VCaP (cell line): ENCODE measurements around the gene NME7.

Experiments used
- H3K27ac ChIP-seq: fragments of 450-650 bp; 2 replicates; pipeline ENCODE4 v1.5.1; 2017
- CTCF ChIP-seq: fragments of 450-650 bp; conservative IDR thresholded peaks from 2 replicates; pipeline ENCODE4 v1.5.1; 2017; ENCODE audit warnings: mild to moderate bottlenecking, moderate library complexity

NME7 gene

GRCh38 chr1:169309178-169310166 lies 58.1 kb downstream of the NME7 start:
- H3K27ac ChIP-seq = 0 out of 2 replicates have a peak overlapping the region, but pooled peaks have one; percentile 2
- TF ChIP-seq CTCF = no peak

GRCh38 chr1:169308313-169309039 lies 59.1 kb downstream of the NME7 start:
- TF ChIP-seq CTCF = no peak
- no peak overlapping the region for H3K27ac ChIP-seq

- no peak for TF ChIP-seq CTCF
- H3K27ac ChIP-seq = no peak overlapping the region
Measured at GRCh38 chr1:169307176-169307575, 60.4 kb downstream of the NME7 start.

- H3K27ac ChIP-seq = no peak overlapping the region
- TF ChIP-seq CTCF = no peak
Measured at GRCh38 chr1:169305948-169306347, 61.6 kb downstream of the NME7 start.

- no peak for TF ChIP-seq CTCF
- H3K27ac ChIP-seq = no peak overlapping the region
Measured at GRCh38 chr1:169305356-169305755, 62.2 kb downstream of the NME7 start.

GRCh38 chr1:169300854-169301253 lies 66.7 kb downstream of the NME7 start:
- H3K27ac ChIP-seq = no peak overlapping the region
- TF ChIP-seq CTCF = no peak

- H3K27ac ChIP-seq = no peak overlapping the region
- no peak for TF ChIP-seq CTCF
Measured at GRCh38 chr1:169298441-169298840, 69.2 kb downstream of the NME7 start.
